ES-I3 (cell line): ENCODE data around the gene AUTS2.

Source experiments
- H3K36me3 ChIP-seq: 2 replicates; pipeline ENCODE4 v1.6.1; 2013; ENCODE audit warnings: mild to moderate bottlenecking, low read length, control low read depth, moderate library complexity; ENCODE audit not compliant: insufficient read depth
- H3K4me1 ChIP-seq: 2 replicates; pipeline ENCODE4 v1.6.1; 2013; ENCODE audit warnings: mild to moderate bottlenecking, control low read depth, low read length; ENCODE audit not compliant: insufficient read depth
- H3K9ac ChIP-seq: 2 replicates; pipeline ENCODE4 v1.6.1; 2013; ENCODE audit warnings: low read depth, mild to moderate bottlenecking, low read length, moderate library complexity
- H3K9me3 ChIP-seq: 2 replicates; pipeline ENCODE4 v1.6.1; 2013; ENCODE audit warnings: mild to moderate bottlenecking, low read length, moderate library complexity; ENCODE audit not compliant: control insufficient read depth, insufficient read depth

The AUTS2 gene

DNA sequence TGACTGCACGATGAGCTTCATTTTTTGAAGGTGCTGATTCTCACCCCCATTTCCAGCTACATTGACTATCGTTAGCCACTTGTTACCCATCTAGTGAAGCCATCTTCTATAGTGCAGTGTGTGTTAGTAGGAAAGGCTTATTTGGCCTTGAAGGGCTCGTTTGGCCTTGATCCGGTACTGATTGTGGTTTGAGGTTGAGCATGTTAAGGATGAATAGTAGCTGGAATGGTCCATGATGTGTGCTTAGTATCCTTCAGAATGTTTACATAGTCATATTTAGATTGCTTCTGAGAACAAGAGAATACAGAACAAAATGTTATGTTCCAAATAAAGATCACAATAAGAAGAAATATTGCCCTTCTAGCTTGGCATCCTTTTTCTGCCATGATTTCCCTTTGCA lies 591.5 kb downstream of the AUTS2 start:
- Histone ChIP-seq H3K9ac (no peak overlapping the region), H3K36me3 (no peaks in the 10 kb centered on the region), H3K9me3 (0 out of 2 replicates have a peak, but pooled peaks cover 2% of the 10 kb centered on the region), H3K4me1 (no peaks in the 10 kb centered on the region)

DNA sequence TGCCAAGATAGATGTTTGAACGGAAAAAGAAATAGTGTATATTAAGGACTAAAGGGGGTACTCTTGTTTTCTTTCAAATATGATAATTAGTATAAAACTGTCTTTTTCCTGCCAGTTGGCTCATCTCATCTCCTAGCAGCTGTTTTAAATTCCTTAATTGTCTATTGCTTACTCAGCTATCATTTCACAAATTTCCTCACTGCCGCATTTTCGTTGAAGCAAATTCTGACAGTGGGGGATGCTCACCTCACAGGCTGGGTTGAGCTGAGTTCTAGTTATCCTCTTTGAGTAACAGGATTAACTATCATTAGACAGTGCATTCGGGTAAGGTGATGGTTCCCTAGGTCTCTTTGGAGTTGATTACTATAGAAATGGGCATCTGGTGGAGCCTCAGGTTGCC lies 592.0 kb downstream of the AUTS2 start:
- 0 out of 2 replicates have a peak, but pooled peaks cover 2% of the 10 kb centered on the region for H3K9me3 ChIP-seq
- H3K9ac ChIP-seq, result no peak overlapping the region
- no peaks in the 10 kb centered on the region for H3K4me1 ChIP-seq

DNA sequence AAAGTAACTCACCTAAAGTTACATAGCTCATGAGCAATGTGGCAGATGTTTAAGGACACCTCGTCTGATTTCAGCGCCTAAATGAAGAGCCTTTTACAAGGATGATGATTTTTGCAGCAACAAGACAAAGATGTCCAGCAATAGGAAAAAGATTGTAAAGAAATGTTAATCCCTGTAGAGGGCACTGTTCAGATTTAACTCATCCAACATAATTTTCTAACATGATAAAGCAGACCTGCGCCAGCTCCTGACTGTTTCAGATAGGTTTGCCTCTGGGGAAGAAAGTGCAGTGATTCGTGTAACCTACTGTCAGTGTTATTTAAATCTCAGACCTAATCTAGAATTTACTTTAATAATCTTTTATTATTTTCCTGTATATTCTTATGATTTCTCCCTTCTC lies 595.2 kb downstream of the AUTS2 start:
- Histone ChIP-seq H3K36me3 (no peaks in the 10 kb centered on the region), H3K9ac (no peak overlapping the region), H3K9me3 (0 out of 2 replicates have a peak, but pooled peaks cover 2% of the 10 kb centered on the region), H3K4me1 (no peaks in the 10 kb centered on the region)

More for the DNA sequence above, 592.0 kb downstream of the AUTS2 start:
- H3K36me3 ChIP-seq, result no peaks in the 10 kb centered on the region

DNA sequence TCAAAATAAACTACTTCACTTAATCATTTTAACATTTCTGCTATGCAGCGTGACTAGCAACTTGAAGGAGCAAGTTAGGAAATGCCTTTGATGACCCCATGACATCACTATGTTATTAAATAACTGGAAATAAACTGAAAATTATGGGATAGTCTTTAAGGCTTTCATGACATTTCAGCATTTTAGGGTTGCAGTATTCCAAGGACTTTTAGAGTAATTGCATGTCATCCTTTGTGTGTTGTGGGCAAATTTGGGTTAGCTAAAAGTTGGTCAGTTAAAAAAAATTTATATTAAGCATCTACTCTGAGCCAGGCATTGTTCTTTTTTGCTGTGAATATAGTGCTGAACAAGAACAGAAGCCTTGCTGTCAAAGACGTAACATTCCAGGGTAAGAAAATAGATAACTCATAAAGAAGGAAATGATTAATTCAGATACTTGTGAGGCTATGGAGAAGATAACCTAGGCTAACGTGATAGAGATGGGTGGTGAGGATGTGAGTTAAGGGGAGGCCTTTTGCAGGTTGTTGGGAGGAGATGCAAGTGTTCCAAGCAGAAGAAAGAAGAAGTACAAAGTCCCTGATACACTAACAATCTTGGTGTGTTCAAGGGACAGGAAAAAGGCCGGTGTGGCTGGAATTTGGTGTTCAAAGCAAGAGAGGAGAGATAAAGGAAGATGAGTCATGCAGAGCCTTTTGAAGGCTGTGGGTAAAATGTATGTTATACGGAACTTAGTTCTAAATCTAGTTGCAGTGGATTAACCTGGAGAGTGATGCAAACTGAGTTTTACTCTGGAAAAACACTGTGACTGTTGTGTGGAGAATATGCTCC lies 610.2 kb downstream of the AUTS2 start:
- Histone ChIP-seq H3K9ac (no peak overlapping the region), H3K36me3 (no peaks in the 10 kb centered on the region)

DNA sequence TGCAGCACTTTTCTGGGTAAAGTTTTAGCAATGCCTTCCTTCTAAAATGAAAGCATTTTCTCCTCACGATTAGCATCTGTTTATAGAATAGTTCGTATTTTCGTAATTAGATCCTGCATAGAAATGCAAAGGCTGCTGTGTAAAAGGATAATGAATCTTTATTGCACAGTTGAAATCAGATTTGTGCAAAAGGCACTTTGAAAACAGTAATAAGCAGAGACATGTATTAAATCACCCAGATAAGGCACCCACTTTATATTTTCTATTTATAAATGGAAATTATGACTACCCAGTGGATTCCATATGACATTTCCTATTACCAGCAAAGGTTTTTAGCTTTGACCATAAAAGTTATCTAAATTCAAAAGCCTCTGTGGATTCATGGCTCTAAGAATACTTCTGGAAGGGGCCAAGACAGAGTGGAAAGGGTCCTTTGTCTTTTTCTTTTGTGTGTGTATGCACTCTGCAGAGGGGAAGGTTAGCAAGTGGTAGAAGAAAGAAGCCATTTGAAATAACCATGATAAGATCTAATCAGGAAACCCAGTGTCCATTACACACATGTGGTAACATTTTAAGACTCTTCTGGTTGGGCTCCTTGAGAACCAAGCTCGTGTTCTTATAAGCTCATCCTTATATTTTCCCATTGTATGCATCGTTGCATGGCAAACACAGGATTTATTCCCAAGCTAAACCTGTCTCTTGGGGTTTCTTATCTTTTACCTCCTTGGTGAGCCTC lies 612.1 kb downstream of the AUTS2 start:
- Histone ChIP-seq H3K9me3 (no peaks in the 10 kb centered on the region), H3K9ac (no peak overlapping the region)

More for the DNA sequence above, 610.2 kb downstream of the AUTS2 start:
- Histone ChIP-seq H3K9me3 (no peaks in the 10 kb centered on the region), H3K4me1 (peaks cover 19% of the 10 kb centered on the region)

DNA sequence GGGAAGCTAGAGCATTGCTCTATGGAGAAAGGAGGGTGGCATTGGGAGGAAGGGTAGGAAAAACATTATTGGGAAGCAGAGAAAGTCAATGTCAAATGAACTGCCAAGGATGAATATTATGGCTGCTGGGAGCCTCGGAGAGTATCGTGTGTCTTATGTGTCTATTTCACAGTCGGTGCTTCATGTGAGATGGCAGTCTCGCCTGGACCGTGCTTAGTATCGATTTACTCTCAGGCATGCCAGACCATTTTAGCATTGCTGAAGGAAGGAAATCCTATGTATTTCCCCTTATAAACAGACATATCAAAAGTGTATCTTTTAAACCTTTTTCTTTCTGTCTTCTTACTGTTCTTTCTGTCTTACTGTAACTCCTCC lies 612.6 kb downstream of the AUTS2 start:
- Histone ChIP-seq H3K4me1 (peaks cover 17% of the 10 kb centered on the region), H3K36me3 (no peaks in the 10 kb centered on the region), H3K9ac (no peak overlapping the region), H3K9me3 (no peaks in the 10 kb centered on the region)

More for the DNA sequence above, 612.1 kb downstream of the AUTS2 start:
- Histone ChIP-seq H3K36me3 (no peaks in the 10 kb centered on the region), H3K4me1 (peaks cover 19% of the 10 kb centered on the region)

DNA sequence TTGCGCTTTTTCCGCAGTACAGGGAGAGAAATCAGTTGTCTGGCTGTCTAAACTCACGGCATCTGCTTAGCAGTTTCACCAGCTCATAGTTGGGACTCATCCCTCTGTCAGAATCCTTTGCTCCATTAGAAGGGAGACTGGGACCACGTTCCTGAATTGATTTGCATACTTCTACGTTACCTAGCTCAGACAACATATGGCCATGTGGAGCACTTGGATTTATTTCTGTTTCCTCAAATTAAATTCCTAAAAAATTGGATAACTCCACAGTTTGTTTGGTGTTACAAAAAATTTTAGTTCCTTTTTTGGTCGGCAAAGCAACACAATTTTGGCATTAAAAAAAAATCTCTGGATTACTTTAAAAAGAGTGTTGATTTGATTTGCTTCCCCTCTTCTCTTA lies 614.0 kb downstream of the AUTS2 start:
- Histone ChIP-seq H3K9me3 (no peaks in the 10 kb centered on the region), H3K9ac (no peak overlapping the region), H3K36me3 (no peaks in the 10 kb centered on the region), H3K4me1 (peaks cover 17% of the 10 kb centered on the region)

DNA sequence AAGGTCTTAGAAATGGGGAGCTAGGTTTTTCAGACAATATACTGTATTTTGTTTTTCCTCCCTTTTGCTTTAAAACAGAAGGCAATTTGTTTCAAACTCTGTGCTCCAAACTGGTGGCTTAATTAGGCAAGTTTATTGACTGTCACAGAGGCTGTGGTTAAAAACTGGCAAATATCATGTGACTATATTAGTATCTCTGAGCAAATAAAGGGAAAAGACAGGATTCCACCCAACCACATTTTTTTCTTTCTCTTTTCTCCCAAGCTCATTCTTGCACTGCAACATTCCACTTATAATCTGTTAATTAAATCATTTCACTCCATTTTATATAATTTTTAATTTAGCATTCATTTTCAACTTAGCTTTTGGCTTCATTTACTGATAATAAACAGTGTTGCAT lies 615.8 kb downstream of the AUTS2 start:
- Histone ChIP-seq H3K4me1 (peaks cover 8% of the 10 kb centered on the region; the same call in 1 of the 2 replicates), H3K9me3 (no peaks in the 10 kb centered on the region), H3K36me3 (no peaks in the 10 kb centered on the region), H3K9ac (no peak overlapping the region)

DNA sequence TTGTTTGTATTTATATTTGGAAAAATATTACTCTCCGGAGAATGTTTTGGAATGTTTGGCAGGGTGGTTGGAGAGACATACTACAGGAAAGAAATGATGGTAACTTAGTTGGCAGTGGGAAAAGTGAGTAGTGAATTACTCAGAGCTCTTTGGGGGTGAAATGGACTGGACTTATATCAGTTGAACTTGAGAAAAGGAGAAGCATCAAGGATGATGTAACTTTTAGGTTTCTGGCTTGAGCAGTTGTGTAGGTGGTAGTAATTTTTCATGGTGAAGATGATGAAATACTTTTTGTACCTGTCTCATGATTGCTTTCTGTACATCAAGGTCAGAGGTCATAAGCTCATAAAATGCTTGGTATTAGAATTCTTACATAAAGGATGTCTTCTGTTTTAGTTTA lies 617.2 kb downstream of the AUTS2 start:
- Histone ChIP-seq H3K36me3 (no peaks in the 10 kb centered on the region), H3K9ac (no peak overlapping the region), H3K4me1 (peaks cover 4% of the 10 kb centered on the region; the same call in 1 of the 2 replicates)

DNA sequence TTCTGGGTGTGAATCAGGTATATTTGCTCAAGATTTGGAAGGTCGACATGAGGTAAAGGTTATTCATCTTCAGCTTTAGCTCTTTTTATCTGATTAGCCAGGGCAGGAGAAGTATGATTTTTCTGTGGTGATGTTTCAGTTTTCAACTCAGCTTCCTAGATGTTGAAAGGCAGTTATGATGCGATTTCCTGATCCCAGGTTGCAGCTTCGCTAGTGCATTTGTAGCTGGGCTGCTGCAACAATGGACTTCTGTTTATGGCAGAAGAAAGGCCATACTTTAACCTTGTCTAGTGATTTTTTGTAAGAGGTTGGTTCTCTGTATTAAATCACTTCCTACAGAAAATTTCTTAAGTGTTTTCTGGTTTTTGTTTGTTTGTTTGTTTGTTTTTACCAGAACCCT lies 619.3 kb downstream of the AUTS2 start:
- H3K4me1 ChIP-seq, result no peaks in the 10 kb centered on the region
- H3K36me3 ChIP-seq, result no peaks in the 10 kb centered on the region
- H3K9ac ChIP-seq, result no peak overlapping the region
- H3K9me3 ChIP-seq, result no peaks in the 10 kb centered on the region

More for the DNA sequence above, 617.2 kb downstream of the AUTS2 start:
- H3K9me3 ChIP-seq, result no peaks in the 10 kb centered on the region

DNA sequence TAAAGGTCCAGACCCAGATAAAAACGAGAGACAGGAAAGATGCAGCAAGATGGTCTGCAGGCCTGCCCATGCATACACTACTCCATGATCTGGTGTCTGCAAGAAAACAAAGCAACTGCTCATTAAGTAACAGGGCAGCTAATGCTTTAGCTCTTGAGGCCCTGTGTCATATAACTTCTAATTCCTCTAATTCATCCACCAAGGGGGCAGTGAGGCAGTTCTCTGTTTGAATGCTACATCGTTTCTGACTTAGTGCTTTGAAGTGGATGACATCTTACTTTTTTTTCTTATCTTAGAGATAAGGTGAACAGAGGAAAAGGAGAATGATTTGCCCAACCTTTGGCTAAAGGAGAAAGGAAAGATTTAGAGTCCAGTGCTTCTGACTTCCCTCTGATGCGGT lies 619.7 kb downstream of the AUTS2 start:
- Histone ChIP-seq H3K4me1 (no peaks in the 10 kb centered on the region), H3K9me3 (no peaks in the 10 kb centered on the region), H3K36me3 (no peaks in the 10 kb centered on the region), H3K9ac (no peak overlapping the region)

DNA sequence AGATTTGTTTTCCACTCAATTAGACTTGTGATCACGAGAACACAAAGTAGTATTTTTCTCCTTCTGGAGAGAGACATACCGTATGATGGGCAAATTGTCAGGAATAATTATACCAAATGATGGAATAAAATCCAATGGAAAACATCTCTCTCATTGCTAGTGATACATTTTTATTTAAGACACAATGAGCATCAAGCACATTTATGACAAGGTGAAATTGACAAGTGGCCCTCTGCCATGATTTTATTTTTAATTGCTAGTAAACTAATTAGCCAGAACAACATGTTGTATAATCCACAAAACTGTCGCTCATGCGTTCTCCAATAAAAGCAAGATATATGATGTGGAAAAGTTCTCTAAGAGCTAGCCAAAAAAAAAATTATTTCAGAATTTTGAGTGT lies 620.8 kb downstream of the AUTS2 start:
- Histone ChIP-seq H3K9ac (no peak overlapping the region), H3K36me3 (no peaks in the 10 kb centered on the region), H3K4me1 (no peaks in the 10 kb centered on the region), H3K9me3 (no peaks in the 10 kb centered on the region)

DNA sequence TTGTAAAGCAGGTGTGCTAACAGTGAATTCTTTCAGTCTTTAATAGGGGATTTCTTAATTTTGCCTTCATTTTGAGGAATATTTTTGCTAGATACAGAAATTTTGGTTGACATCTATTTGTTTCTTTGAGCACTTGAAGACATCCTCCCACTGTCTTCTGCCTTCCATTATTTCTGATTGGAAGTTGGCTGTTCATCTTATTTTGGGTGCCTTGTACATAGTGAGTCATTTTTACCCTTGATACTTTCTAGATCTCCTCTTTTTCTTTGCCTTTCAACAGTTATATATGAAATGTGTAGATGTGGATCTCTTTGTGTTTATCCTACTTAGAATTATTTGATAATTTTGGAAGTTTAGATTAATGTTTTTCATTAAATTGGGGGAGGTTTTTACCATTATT lies 631.0 kb downstream of the AUTS2 start:
- Histone ChIP-seq H3K4me1 (no peaks in the 10 kb centered on the region), H3K9ac (no peak overlapping the region), H3K36me3 (no peaks in the 10 kb centered on the region), H3K9me3 (peaks cover 9% of the 10 kb centered on the region; the same call in 1 of the 2 replicates)

DNA sequence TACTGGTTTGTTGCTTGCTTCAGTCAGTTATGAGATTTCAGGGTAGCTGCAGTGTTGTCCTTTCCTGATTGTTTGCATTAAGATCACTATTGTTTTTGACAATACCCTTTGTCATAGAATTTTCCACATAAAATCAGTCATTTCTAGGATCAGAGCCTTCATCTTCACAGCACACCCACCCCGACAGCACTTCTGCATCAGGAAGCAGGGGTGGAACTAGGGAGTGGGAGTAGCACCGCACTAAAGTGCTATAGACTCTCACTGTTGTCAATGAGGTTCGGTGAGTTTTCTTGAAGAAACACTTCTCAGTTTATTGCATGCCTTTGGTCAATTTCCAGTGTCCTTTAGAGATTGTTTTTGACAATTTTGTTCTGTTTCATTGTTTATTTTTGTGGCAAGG lies 632.5 kb downstream of the AUTS2 start:
- Histone ChIP-seq H3K4me1 (no peaks in the 10 kb centered on the region), H3K9me3 (peaks cover 9% of the 10 kb centered on the region; the same call in 1 of the 2 replicates), H3K36me3 (no peaks in the 10 kb centered on the region), H3K9ac (no peak overlapping the region)

DNA sequence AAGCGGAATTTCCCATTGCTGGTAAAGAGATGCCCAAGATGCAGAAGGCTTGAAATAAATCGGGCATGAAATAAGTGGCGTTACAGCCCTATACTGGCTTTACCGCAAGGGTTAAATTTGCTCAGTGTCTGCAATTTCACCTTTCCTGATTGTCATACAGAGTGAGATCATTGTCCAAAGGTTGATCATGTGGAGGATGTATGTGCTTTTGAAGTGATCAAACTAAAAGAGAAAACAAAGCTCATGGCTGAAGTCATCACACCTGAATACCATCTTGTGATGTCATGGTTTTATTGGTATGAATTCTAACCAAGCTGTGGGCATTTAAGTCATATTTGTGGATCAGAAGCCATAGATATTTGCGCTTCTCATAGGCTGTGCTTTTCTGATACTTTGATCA lies 635.5 kb downstream of the AUTS2 start:
- Histone ChIP-seq H3K36me3 (no peaks in the 10 kb centered on the region), H3K9me3 (peaks cover 9% of the 10 kb centered on the region; the same call in 1 of the 2 replicates), H3K4me1 (no peaks in the 10 kb centered on the region), H3K9ac (no peak overlapping the region)
